GM23338 (cell line): ENCODE measurements around the gene OR51I1. TPM values are rescaled to one million over a fixed set of nuclear protein-coding genes. Genes with fewer than 3 reads are reported as not detected.

Experiments used
- ATAC-seq: fragments of 200-7000 bp; cut with Tn5 transposase; 3 replicates; pipeline ENCODE4 v1.9.1; 2020
- DNase-seq: peaks from one replicate; pipeline ENCODE4 v3.0.0-alpha.2; 2015; ENCODE audit warnings: low spot score
- H2AFZ ChIP-seq: fragments of 200-600 bp; sonication (generic); 2 replicates; pipeline ENCODE4 v1.8.0; 2016; ENCODE audit warnings: antibody characterized with exemption, mild to moderate bottlenecking, moderate library complexity
- H3F3A ChIP-seq: fragments of 200-600 bp; sonication (generic); replicated peaks from 2 replicates; pipeline ENCODE4 v1.8.0; 2017; ENCODE audit warnings: antibody characterized with exemption, mixed run types, low read depth
- H3K27ac ChIP-seq: fragments of 200-600 bp; sonication (generic); 2 replicates; pipeline ENCODE4 v1.6.1; 2016; ENCODE audit warnings: low read depth
- H3K27me3 ChIP-seq: fragments of 200-600 bp; sonication (generic); 2 replicates; pipeline ENCODE4 v1.8.0; 2016; ENCODE audit warnings: mild to moderate bottlenecking, mixed run types, moderate library complexity; ENCODE audit not compliant: insufficient read depth
- H3K36me3 ChIP-seq: fragments of 200-600 bp; sonication (generic); 2 replicates; pipeline ENCODE4 v1.8.0; 2016; ENCODE audit warnings: mild to moderate bottlenecking; ENCODE audit not compliant: insufficient read depth
- H3K4me1 ChIP-seq: fragments of 200-600 bp; sonication (generic); 2 replicates; pipeline ENCODE4 v1.8.0; 2016; ENCODE audit warnings: mild to moderate bottlenecking, moderate library complexity; ENCODE audit not compliant: insufficient read depth
- H3K4me2 ChIP-seq: fragments of 200-600 bp; sonication (generic); 2 replicates; pipeline ENCODE4 v1.7.1; 2017; ENCODE audit warnings: mixed run types
- H3K4me3 ChIP-seq: fragments of 200-600 bp; sonication (generic); 2 replicates; pipeline ENCODE4 v1.6.1; 2016; ENCODE audit warnings: mixed run types
- H3K79me2 ChIP-seq: fragments of 200-600 bp; sonication (generic); replicated peaks from 2 replicates; pipeline ENCODE4 v1.8.0; 2017; ENCODE audit warnings: mild to moderate bottlenecking; ENCODE audit not compliant: insufficient read depth
- H3K9me2 ChIP-seq: fragments of 200-600 bp; sonication (generic); 2 replicates; pipeline ENCODE4 v1.8.0; 2017; ENCODE audit not compliant: insufficient read depth
- H4K20me1 ChIP-seq: fragments of 200-600 bp; sonication (generic); replicated peaks from 2 replicates; pipeline ENCODE4 v1.8.0; 2017; ENCODE audit warnings: mild to moderate bottlenecking; ENCODE audit not compliant: insufficient read depth
- H3K27ac Mint-ChIP-seq: 2 replicates; pipeline ENCODE4 v1.8.0; 2020; ENCODE audit warnings: inconsistent platforms, mild to moderate bottlenecking, moderate library complexity, mixed read lengths
- H3K27me3 Mint-ChIP-seq: 3 replicates; pipeline ENCODE4 v1.8.0; 2022; ENCODE audit warnings: low read depth, mild to moderate bottlenecking, moderate library complexity, mixed read lengths, inconsistent platforms; ENCODE audit not compliant: insufficient read depth, poor library complexity
- H3K36me3 Mint-ChIP-seq: 3 replicates; pipeline ENCODE4 v1.8.0; 2021; ENCODE audit warnings: low read depth, mild to moderate bottlenecking, inconsistent platforms, moderate library complexity, mixed read lengths
- H3K4me1 Mint-ChIP-seq: 3 replicates; pipeline ENCODE4 v1.8.0; 2020; ENCODE audit warnings: mild to moderate bottlenecking, inconsistent platforms, mixed read lengths
- H3K4me3 Mint-ChIP-seq: 3 replicates; pipeline ENCODE4 v1.8.0; 2021; ENCODE audit warnings: moderate library complexity, mild to moderate bottlenecking, inconsistent platforms, mixed read lengths
- H3K9me3 Mint-ChIP-seq: 3 replicates; pipeline ENCODE4 v1.8.0; 2020; ENCODE audit warnings: moderate library complexity, mild to moderate bottlenecking, inconsistent platforms, mixed read lengths
- JUNB ChIP-seq: IDR thresholded peaks from one replicate; pipeline ENCODE4 v1.6.1; 2016; ENCODE audit warnings: antibody characterized with exemption; ENCODE audit not compliant: unreplicated experiment
- polyA plus RNA-seq: library from polyadenylated mRNA; unstranded; fragments of >200 nt; fragmentation: Nextera tagmentation; extraction: Ambion mirVana; gene quantifications from 2 replicates; pipeline ENCODE4 v1.2.1, GENCODE V29; 2016
- total RNA-seq: library from RNA; depleted of rRNA; stranded (reverse); fragments of >200 nt; shearing (Covaris generic); gene quantifications from 2 replicates; pipeline ENCODE4 v1.2.3, GENCODE V29; 2014
- TF ChIP-seq, protein P1 (sequence below): IDR thresholded peaks from 2 replicates; pipeline ENCODE4 v1.6.1; 2016; ENCODE audit warnings: antibody characterized with exemption
- TF ChIP-seq, protein P2 (sequence below), 2 experiments: fragments of 200-600 bp in 1 of 2; sonication (generic) in 1 of 2; conservative IDR thresholded peaks; 2 replicates each; pipeline versions ENCODE4 v1.5.1 to v1.6.1; 2016 to 2017; ENCODE audit warnings: antibody characterized with exemption in 2 of 2, low read depth in 2 of 2, mild to moderate bottlenecking in 2 of 2, moderate library complexity in 1 of 2
- TF ChIP-seq, protein P3 (sequence below): fragments of 250-450 bp; sonication (Bioruptor Pico); IDR thresholded peaks from 2 replicates; pipeline ENCODE4 v1.5.0; 2020; ENCODE audit warnings: mild to moderate bottlenecking, moderate library complexity

The OR51I1 gene
- total and polyA plus RNA-seq, 2 experiments from 2014 or later: 1.1 TPM; not detected in 1

DNA sequence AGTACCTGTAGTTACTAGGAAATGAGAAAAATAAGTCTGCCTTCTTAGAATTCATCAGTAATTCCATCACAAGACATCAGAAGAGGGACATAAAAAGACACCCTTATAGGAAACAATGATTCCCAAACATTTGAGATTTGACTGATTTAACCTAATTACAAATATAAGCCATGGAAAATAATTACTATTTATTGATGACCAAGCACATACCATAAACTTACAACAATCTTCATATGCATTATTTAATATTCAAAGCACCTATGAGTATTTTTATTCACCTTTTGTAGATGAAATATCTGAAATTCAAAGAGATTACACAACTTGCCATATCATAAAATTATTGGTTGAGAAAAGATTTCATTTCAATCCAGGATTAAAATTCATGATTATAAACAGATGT, 32.6 kb upstream of the OR51I1 start:
- Histone ChIP-seq H3K4me1 (no peaks in the 10 kb centered on the region), H3K27me3 (no peaks in the 10 kb centered on the region), H3K9me2 (0 out of 2 replicates have a peak, but pooled peaks cover 3% of the 10 kb centered on the region), H3K4me2 (no peak overlapping the region), H3K27ac (no peak overlapping the region), H3K79me2 (no peaks in the 10 kb centered on the region), H3K4me3 (no peak overlapping the region), H2AFZ (no peak overlapping the region), H3K36me3 (no peaks in the 10 kb centered on the region), H4K20me1 (no peaks in the 10 kb centered on the region), H3F3A (no peaks in the 10 kb centered on the region)
- no peak for TF ChIP-seq JUNB
- TF ChIP-seq, protein P1, sequence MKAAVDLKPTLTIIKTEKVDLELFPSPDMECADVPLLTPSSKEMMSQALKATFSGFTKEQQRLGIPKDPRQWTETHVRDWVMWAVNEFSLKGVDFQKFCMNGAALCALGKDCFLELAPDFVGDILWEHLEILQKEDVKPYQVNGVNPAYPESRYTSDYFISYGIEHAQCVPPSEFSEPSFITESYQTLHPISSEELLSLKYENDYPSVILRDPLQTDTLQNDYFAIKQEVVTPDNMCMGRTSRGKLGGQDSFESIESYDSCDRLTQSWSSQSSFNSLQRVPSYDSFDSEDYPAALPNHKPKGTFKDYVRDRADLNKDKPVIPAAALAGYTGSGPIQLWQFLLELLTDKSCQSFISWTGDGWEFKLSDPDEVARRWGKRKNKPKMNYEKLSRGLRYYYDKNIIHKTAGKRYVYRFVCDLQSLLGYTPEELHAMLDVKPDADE: no peak
- TF ChIP-seq, protein P2, sequence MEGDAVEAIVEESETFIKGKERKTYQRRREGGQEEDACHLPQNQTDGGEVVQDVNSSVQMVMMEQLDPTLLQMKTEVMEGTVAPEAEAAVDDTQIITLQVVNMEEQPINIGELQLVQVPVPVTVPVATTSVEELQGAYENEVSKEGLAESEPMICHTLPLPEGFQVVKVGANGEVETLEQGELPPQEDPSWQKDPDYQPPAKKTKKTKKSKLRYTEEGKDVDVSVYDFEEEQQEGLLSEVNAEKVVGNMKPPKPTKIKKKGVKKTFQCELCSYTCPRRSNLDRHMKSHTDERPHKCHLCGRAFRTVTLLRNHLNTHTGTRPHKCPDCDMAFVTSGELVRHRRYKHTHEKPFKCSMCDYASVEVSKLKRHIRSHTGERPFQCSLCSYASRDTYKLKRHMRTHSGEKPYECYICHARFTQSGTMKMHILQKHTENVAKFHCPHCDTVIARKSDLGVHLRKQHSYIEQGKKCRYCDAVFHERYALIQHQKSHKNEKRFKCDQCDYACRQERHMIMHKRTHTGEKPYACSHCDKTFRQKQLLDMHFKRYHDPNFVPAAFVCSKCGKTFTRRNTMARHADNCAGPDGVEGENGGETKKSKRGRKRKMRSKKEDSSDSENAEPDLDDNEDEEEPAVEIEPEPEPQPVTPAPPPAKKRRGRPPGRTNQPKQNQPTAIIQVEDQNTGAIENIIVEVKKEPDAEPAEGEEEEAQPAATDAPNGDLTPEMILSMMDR (conservative IDR thresholded peaks at IDR 0.05; ENCODE audit: low read depth in 2 of 2): no peak
- TF ChIP-seq, protein P3, sequence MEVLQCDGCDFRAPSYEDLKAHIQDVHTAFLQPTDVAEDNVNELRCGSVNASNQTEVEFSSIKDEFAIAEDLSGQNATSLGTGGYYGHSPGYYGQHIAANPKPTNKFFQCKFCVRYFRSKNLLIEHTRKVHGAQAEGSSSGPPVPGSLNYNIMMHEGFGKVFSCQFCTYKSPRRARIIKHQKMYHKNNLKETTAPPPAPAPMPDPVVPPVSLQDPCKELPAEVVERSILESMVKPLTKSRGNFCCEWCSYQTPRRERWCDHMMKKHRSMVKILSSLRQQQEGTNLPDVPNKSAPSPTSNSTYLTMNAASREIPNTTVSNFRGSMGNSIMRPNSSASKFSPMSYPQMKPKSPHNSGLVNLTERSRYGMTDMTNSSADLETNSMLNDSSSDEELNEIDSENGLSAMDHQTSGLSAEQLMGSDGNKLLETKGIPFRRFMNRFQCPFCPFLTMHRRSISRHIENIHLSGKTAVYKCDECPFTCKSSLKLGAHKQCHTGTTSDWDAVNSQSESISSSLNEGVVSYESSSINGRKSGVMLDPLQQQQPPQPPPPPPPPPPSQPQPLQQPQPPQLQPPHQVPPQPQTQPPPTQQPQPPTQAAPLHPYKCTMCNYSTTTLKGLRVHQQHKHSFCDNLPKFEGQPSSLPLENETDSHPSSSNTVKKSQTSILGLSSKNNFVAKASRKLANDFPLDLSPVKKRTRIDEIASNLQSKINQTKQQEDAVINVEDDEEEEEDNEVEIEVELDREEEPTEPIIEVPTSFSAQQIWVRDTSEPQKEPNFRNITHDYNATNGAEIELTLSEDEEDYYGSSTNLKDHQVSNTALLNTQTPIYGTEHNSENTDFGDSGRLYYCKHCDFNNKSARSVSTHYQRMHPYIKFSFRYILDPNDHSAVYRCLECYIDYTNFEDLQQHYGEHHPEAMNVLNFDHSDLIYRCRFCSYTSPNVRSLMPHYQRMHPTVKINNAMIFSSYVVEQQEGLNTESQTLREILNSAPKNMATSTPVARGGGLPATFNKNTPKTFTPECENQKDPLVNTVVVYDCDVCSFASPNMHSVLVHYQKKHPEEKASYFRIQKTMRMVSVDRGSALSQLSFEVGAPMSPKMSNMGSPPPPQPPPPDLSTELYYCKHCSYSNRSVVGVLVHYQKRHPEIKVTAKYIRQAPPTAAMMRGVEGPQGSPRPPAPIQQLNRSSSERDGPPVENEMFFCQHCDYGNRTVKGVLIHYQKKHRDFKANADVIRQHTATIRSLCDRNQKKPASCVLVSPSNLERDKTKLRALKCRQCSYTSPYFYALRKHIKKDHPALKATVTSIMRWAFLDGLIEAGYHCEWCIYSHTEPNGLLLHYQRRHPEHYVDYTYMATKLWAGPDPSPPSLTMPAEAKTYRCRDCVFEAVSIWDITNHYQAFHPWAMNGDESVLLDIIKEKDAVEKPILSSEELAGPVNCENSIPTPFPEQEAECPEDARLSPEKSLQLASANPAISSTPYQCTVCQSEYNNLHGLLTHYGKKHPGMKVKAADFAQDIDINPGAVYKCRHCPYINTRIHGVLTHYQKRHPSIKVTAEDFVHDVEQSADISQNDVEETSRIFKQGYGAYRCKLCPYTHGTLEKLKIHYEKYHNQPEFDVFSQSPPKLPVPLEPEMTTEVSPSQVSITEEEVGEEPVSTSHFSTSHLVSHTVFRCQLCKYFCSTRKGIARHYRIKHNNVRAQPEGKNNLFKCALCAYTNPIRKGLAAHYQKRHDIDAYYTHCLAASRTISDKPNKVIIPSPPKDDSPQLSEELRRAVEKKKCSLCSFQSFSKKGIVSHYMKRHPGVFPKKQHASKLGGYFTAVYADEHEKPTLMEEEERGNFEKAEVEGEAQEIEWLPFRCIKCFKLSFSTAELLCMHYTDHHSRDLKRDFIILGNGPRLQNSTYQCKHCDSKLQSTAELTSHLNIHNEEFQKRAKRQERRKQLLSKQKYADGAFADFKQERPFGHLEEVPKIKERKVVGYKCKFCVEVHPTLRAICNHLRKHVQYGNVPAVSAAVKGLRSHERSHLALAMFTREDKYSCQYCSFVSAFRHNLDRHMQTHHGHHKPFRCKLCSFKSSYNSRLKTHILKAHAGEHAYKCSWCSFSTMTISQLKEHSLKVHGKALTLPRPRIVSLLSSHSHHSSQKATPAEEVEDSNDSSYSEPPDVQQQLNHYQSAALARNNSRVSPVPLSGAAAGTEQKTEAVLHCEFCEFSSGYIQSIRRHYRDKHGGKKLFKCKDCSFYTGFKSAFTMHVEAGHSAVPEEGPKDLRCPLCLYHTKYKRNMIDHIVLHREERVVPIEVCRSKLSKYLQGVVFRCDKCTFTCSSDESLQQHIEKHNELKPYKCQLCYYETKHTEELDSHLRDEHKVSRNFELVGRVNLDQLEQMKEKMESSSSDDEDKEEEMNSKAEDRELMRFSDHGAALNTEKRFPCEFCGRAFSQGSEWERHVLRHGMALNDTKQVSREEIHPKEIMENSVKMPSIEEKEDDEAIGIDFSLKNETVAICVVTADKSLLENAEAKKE (CRISPR knock-in tag): no peak
- Mint-ChIP-seq H3K36me3 (peaks cover 3% of the 10 kb centered on the region; the same call in 1 of the 3 replicates), H3K27ac (no peak overlapping the region), H3K4me3 (no peak overlapping the region), H3K9me3 (peaks cover 9% of the 10 kb centered on the region), H3K4me1 (no peaks in the 10 kb centered on the region), H3K27me3 (no peaks in the 10 kb centered on the region)
- no peak for ATAC-seq
- DNase-seq: no peak
